ENCODE results near the gene RPS6KC1.

GRCh38 chr1:213260311-213261075 is 209.5 kb downstream of the RPS6KC1 start:
- TF ChIP-seq TAF1 (IDR thresholded peaks at IDR 0.05; ENCODE audit: low read depth) (no peak), MAX (IDR thresholded peaks at IDR 0.05) (no peak), RAD21 (IDR thresholded peaks at IDR 0.05; ENCODE audit: low read depth) (no peak), EP300 (IDR thresholded peaks at IDR 0.05; ENCODE audit: borderline replicate concordance) (no peak), NFIC (IDR thresholded peaks at IDR 0.05) (no peak), CREB1 (IDR thresholded peaks at IDR 0.05; ENCODE audit: low read depth) (no peak), YY1 (IDR thresholded peaks at IDR 0.05; ENCODE audit: low read depth) (no peak), TCF12 (IDR thresholded peaks at IDR 0.05; ENCODE audit: low read depth) (no peak)

Measured in Ishikawa (cell line).